ENCODE measurements around the gene HID1.
"Not testable (repeated sequence)": the region's sequence is repeated elsewhere in the genome, so short reads cannot be mapped to it uniquely, and the experiment has no call there.

HID1 gene

GRCh38 chr17:74972107-74972972 lies at the start of gene HID1:
HID1 (minus strand) TSS chr17:74972759; CDS start chr17:74972656, 103 bp downstream.
- no peak for DNase-seq (ENCODE audit: low read depth)

GRCh38 chr17:75020331-75021110 lies 48.0 kb upstream of the HID1 start:
- no peak for DNase-seq (ENCODE audit: low read depth)

- DNase-seq (ENCODE audit: low read depth) = no peak
These were observed 47.2 kb upstream of the HID1 start for GRCh38 chr17:75019710-75020109.

- DNase-seq (ENCODE audit: low read depth) = no peak
These were observed 46.6 kb upstream of the HID1 start for GRCh38 chr17:75019146-75019545.

- no peak for DNase-seq (ENCODE audit: low read depth)
These were observed 40.6 kb upstream of the HID1 start for GRCh38 chr17:75013092-75013559.

- peak; percentile 31 for DNase-seq (ENCODE audit: low read depth)
These were observed 40.0 kb upstream of the HID1 start, which contains the start of gene MRPL58 for GRCh38 chr17:75012346-75013091. MRPL58 (plus strand) TSS chr17:75012670; CDS start chr17:75012687, 17 bp downstream.

- no peak for DNase-seq (ENCODE audit: low read depth)
These were observed 39.5 kb upstream of the HID1 start for GRCh38 chr17:75012096-75012345.

GRCh38 chr17:75011401-75012095 lies 39.0 kb upstream of the HID1 start:
- DNase-seq (ENCODE audit: low read depth) = peak; percentile 31

GRCh38 chr17:75010683-75011400 lies 38.3 kb upstream of the HID1 start:
- no peak for DNase-seq (ENCODE audit: low read depth)

- DNase-seq (ENCODE audit: low read depth) = no peak
These were observed 36.7 kb upstream of the HID1 start for GRCh38 chr17:75009139-75009724.

GRCh38 chr17:75008373-75008772 lies 35.8 kb upstream of the HID1 start:
- no peak for DNase-seq (ENCODE audit: low read depth)

- DNase-seq (ENCODE audit: low read depth) = no peak
These were observed 34.1 kb upstream of the HID1 start for GRCh38 chr17:75006653-75007052.

GRCh38 chr17:75006084-75006483 lies 33.5 kb upstream of the HID1 start:
- not testable (repeated sequence) for DNase-seq (ENCODE audit: low read depth)

GRCh38 chr17:75005291-75005690 lies 32.7 kb upstream of the HID1 start:
- no peak for DNase-seq (ENCODE audit: low read depth)

GRCh38 chr17:75004371-75004770 lies 31.8 kb upstream of the HID1 start:
- no peak for DNase-seq (ENCODE audit: low read depth)

- DNase-seq (ENCODE audit: low read depth) = no peak
These were observed 31.4 kb upstream of the HID1 start for GRCh38 chr17:75003957-75004355.

GRCh38 chr17:75003070-75003956 lies 30.8 kb upstream of the HID1 start:
- DNase-seq (ENCODE audit: low read depth) = no peak

- DNase-seq (ENCODE audit: low read depth) = no peak
These were observed 29.6 kb upstream of the HID1 start for GRCh38 chr17:75001915-75002843.

- DNase-seq (ENCODE audit: low read depth) = no peak
These were observed 27.0 kb upstream of the HID1 start for GRCh38 chr17:74999523-74999922.
